Measurements from ENCODE around the gene NELL1. TPM values are rescaled to one million over a fixed set of nuclear protein-coding genes. Genes with fewer than 3 reads are reported as not detected.

Gene NELL1
- total RNA-seq, 1 donor from 2014 or later, result not detected

- no peak for TF ChIP-seq CTCF (IDR thresholded peaks at IDR 0.05)
- DNase-seq (no peak), ATAC-seq (ENCODE audit: low read depth) (no peak)
- Mint-ChIP-seq H3K9me3 (peaks cover 4% of the 10 kb centered on the region), H3K4me1 (no peaks in the 10 kb centered on the region), H3K27me3 (no peaks in the 10 kb centered on the region), H3K27ac (no peak overlapping the region), H3K36me3 (ENCODE audit: low read depth) (no peaks in the 10 kb centered on the region), H3K4me3 (no peak overlapping the region)
- CTCF ChIA-PET, result no interaction called here
- POLR2A ChIA-PET, result no interaction called here
- intact Hi-C loops (cut with micrococcal nuclease), result no loop called here
These were observed 695.7 kb downstream of the NELL1 start for GRCh38 chr11:21364866-21365624.

GRCh38 chr11:21369947-21370346 lies 700.6 kb downstream of the NELL1 start:
- Mint-ChIP-seq H3K27me3 (no peaks in the 10 kb centered on the region), H3K36me3 (ENCODE audit: low read depth) (no peaks in the 10 kb centered on the region), H3K4me3 (no peak overlapping the region), H3K4me1 (no peaks in the 10 kb centered on the region), H3K27ac (no peak overlapping the region), H3K9me3 (peaks cover 4% of the 10 kb centered on the region)
- TF ChIP-seq CTCF (IDR thresholded peaks at IDR 0.05), result no peak
- ChIA-PET CTCF (no interaction called here), POLR2A (no interaction called here)
- ATAC-seq (ENCODE audit: low read depth), result no peak
- intact Hi-C loops (cut with micrococcal nuclease), result no loop called here
- DNase-seq, result no peak

GRCh38 chr11:21371044-21371443 lies 701.7 kb downstream of the NELL1 start:
- Mint-ChIP-seq H3K4me3 (no peak overlapping the region), H3K4me1 (no peaks in the 10 kb centered on the region), H3K9me3 (peaks cover 5% of the 10 kb centered on the region), H3K36me3 (ENCODE audit: low read depth) (no peaks in the 10 kb centered on the region), H3K27me3 (no peaks in the 10 kb centered on the region), H3K27ac (no peak overlapping the region)
- no peak for TF ChIP-seq CTCF (IDR thresholded peaks at IDR 0.05)
- ATAC-seq (ENCODE audit: low read depth), result no peak
- CTCF ChIA-PET, result no interaction called here
- intact Hi-C loops (cut with micrococcal nuclease), result no loop called here
- POLR2A ChIA-PET, result no interaction called here
- DNase-seq, result no peak

GRCh38 chr11:21372672-21373071 lies 703.3 kb downstream of the NELL1 start:
- no peak overlapping the region for H3K27ac Mint-ChIP-seq
- peaks cover 9% of the 10 kb centered on the region for H3K9me3 Mint-ChIP-seq
- no peaks in the 10 kb centered on the region for H3K4me1 Mint-ChIP-seq
- CTCF ChIA-PET, result no interaction called here
- ATAC-seq (ENCODE audit: low read depth) (no peak), DNase-seq (no peak)
- intact Hi-C loops (cut with micrococcal nuclease), result no loop called here
- no peak overlapping the region for H3K4me3 Mint-ChIP-seq
- TF ChIP-seq CTCF (IDR thresholded peaks at IDR 0.05), result no peak
- POLR2A ChIA-PET, result no interaction called here
- no peaks in the 10 kb centered on the region for H3K27me3 Mint-ChIP-seq
- no peaks in the 10 kb centered on the region for H3K36me3 Mint-ChIP-seq (ENCODE audit: low read depth)

GRCh38 chr11:21374376-21374775 lies 705.0 kb downstream of the NELL1 start:
- TF ChIP-seq CTCF (IDR thresholded peaks at IDR 0.05), result no peak
- ChIA-PET POLR2A (no interaction called here), CTCF (no interaction called here)
- no peak overlapping the region for H3K4me3 Mint-ChIP-seq
- no peaks in the 10 kb centered on the region for H3K27me3 Mint-ChIP-seq
- ATAC-seq (ENCODE audit: low read depth) (no peak), DNase-seq (no peak)
- no peaks in the 10 kb centered on the region for H3K36me3 Mint-ChIP-seq (ENCODE audit: low read depth)
- no peak overlapping the region for H3K27ac Mint-ChIP-seq
- H3K4me1 Mint-ChIP-seq, result no peaks in the 10 kb centered on the region
- peaks cover 10% of the 10 kb centered on the region for H3K9me3 Mint-ChIP-seq
- intact Hi-C loops (cut with micrococcal nuclease), result no loop called here
